GM12892 (cell line): ENCODE measurements around the gene YTHDC1.

Source experiments
- POLR2A ChIP-seq: IDR thresholded peaks from 2 replicates; pipeline ENCODE4 v1.6.1; 2011; ENCODE audit warnings: low read depth, low read length, control low read depth
- POLR2AphosphoS5 ChIP-seq: IDR thresholded peaks from 2 replicates; pipeline ENCODE4 v1.6.1; 2011; ENCODE audit warnings: low read depth, low read length, control low read depth
- TAF1 ChIP-seq: IDR thresholded peaks from 2 replicates; pipeline ENCODE4 v1.6.1; 2011; ENCODE audit warnings: low read depth, mild to moderate bottlenecking, control low read depth, low read length, borderline replicate concordance

GRCh38 chr4:68349279-68349648 lies 626 bp downstream of the YTHDC1 start:
- no peak for TF ChIP-seq POLR2AphosphoS5
- no peak for TF ChIP-seq POLR2A
- TF ChIP-seq TAF1: no peak
